Urothelium cell line (cell line): Measurements from ENCODE around the gene TARS1.

Experiments
- DNase-seq: peaks from one replicate; pipeline ENCODE4 v3.0.0; 2011; ENCODE audit warnings: low spot score, mixed read lengths
- FAIRE-seq: peaks from 2 replicates; lab custom pipeline; 2011; peaks lifted over from hg19 to GRCh38; lab: Jason Lieb, UNC

Gene TARS1

GRCh38 chr5:33440482-33441240 lies at the start of gene TARS1:
Gene TARS1, plus strand, starts transcription at chr5:33440965. Its CDS starts 122 bp downstream, at chr5:33441087.
- DNase-seq (peak; percentile 100), FAIRE-seq (peak; percentile 68)

GRCh38 chr5:33398501-33398900 lies 42.3 kb upstream of the TARS1 start:
- DNase-seq (no peak), FAIRE-seq (no peak)

GRCh38 chr5:33400675-33401074 lies 40.1 kb upstream of the TARS1 start:
- FAIRE-seq = peak; percentile 44
- DNase-seq = no peak

GRCh38 chr5:33401482-33402390 lies 39.0 kb upstream of the TARS1 start:
- DNase-seq = peak; percentile 68
- peak; percentile 58 for FAIRE-seq

GRCh38 chr5:33403187-33403586 lies 37.6 kb upstream of the TARS1 start:
- no peak for FAIRE-seq
- DNase-seq = no peak

- DNase-seq (no peak), FAIRE-seq (no peak)
These were observed 31.9 kb upstream of the TARS1 start for GRCh38 chr5:33408816-33409215.

- FAIRE-seq (no peak), DNase-seq (no peak)
These were observed 31.2 kb upstream of the TARS1 start for GRCh38 chr5:33409435-33410170.

GRCh38 chr5:33410221-33410620 lies 30.5 kb upstream of the TARS1 start:
- DNase-seq = no peak
- no peak for FAIRE-seq

GRCh38 chr5:33411498-33411897 lies 29.3 kb upstream of the TARS1 start:
- no peak for DNase-seq
- FAIRE-seq = no peak

- DNase-seq = no peak
- FAIRE-seq = no peak
These were observed 24.9 kb upstream of the TARS1 start for GRCh38 chr5:33415811-33416354.

- no peak for FAIRE-seq
- DNase-seq = no peak
These were observed 23.1 kb upstream of the TARS1 start for GRCh38 chr5:33417632-33418031.

GRCh38 chr5:33420946-33421345 lies 19.8 kb upstream of the TARS1 start:
- DNase-seq (no peak), FAIRE-seq (no peak)

- FAIRE-seq (no peak), DNase-seq (no peak)
These were observed 18.6 kb upstream of the TARS1 start for GRCh38 chr5:33422191-33422590.

- no peak for FAIRE-seq
- peak; percentile 23 for DNase-seq
These were observed 17.6 kb upstream of the TARS1 start for GRCh38 chr5:33423018-33423630.

- DNase-seq (no peak), FAIRE-seq (no peak)
These were observed 15.5 kb upstream of the TARS1 start for GRCh38 chr5:33425314-33425713.

GRCh38 chr5:33430983-33431382 lies 9.8 kb upstream of the TARS1 start:
- DNase-seq (no peak), FAIRE-seq (no peak)

GRCh38 chr5:33432656-33433055 lies 8.1 kb upstream of the TARS1 start:
- FAIRE-seq = no peak
- no peak for DNase-seq

GRCh38 chr5:33433303-33434240 lies 7.2 kb upstream of the TARS1 start:
- DNase-seq (no peak), FAIRE-seq (no peak)

GRCh38 chr5:33435893-33436490 lies 4.8 kb upstream of the TARS1 start:
- DNase-seq = peak; percentile 80
- peak; percentile 9 for FAIRE-seq
